GM19035 (cell line): ENCODE measurements around the gene TTC32.
A peak's percentile ranks its signal among the peaks of the same experiment; 100 is the strongest.
"Not testable (repeated sequence)": the region's sequence is repeated elsewhere in the genome, so short reads cannot be mapped to it uniquely, and the experiment has no call there.

ENCODE experiments used
- ATAC-seq: cut with Tn5 transposase; IDR thresholded peaks from one replicate; pipeline ENCODE4 v1.9.1; 2021; ENCODE audit not compliant: unreplicated experiment

The TTC32 gene

DNA sequence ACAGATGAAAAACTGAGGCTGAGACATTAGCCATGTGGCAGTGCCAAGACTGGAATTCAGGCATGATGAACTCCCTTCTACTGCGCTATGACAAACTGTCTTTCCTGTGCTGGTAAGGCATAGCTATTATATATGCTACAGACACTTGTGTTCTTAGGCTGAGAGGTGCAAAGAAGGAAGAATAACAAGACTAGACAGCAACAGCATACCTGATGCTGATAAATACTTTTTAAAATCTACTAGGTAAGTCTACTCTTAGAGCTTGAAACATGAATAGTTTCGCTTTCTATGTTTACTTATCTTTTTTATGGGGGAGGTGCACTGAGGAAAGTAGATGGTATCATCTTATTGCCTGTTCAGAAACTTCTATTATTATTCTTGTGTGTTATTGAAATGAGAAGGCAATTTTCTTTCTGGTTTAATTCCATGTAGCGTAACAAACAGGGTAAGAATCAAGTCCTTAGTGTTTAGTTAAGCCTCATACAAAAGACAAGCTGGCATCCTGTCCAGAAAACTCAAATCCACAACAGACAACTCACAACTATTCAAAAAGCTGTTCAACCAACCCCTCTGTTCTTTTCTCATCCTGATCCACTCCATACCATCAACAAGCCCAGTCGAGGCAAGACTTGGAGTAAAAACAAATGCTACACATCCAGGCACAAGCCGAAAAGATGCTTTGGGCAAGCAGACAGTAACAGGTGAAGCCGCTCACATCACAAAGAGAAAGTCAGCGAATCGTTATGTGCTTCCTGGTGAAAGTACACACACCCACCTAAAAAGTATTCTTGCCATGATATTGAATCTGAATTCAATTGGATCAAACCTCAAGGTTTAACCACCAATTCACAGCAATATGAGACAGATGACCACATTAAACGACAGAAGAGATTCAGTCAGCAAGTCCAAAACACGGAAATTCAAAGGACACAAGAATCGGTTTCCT is 1.5 kb downstream of the TTC32 start:
- peak; percentile 28 for ATAC-seq

DNA sequence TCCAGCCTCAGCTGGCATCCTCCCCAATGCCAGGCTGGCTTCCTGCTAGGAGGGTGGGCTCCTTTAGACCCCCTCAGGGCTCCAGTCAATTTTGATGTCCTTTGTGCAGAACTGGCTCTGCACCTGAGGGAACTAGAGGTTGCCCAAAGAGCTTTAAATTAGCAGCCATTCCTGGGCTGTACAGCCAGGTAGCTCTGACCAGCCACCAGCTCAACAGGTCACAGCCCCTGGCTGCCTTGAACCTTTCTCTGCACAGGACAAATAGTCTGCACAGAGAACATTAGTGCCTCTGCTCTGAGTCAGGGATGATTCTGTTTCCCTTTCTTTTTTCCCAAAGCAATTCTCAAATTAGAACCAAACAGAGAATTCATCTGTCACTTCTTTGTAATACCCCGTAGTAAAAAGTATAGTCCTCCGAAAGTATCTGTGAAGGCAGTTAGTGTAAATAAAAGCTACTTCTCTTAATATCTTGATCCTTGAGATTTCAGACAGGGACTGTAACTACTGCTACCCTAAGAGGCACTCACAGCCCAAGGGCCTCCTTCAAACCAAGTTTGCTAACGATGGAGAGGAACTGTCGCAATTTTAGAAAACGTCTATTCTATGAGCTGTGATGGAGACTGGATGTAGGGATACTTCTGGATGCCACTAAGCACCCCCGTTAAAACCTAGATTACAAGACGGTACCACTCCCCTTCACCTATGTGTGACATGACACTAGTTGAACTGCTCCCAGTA is 3.0 kb downstream of the TTC32 start:
- no peak for ATAC-seq

DNA sequence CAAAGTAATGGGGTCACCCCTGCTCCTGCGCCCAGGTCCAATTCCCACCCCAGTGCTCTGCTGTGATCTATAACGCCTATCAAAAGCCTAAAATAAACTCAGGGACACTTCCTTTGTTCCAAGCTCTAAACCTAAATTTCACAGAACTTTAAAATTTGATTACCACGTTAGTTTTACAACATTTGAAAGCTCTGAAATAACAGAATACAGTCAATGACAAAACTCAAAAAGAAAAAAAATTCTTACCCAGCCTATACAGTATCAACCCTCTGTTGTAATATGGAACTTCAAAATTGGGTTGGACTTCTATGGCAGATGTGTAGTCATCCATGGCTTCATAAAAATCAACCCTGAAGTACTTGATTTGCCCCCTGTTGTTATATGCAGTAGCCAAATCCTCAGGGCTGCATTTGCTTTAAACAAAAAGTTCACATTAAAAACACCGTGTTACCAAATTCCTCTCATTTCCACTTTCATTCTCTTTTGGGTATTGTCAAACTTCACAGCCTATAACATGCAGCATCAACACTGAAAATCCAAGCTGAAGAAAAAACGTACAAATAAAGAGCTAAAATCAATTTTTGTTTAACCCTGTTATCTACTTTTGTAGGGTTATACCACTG is 4.0 kb downstream of the TTC32 start:
- no peak for ATAC-seq

DNA sequence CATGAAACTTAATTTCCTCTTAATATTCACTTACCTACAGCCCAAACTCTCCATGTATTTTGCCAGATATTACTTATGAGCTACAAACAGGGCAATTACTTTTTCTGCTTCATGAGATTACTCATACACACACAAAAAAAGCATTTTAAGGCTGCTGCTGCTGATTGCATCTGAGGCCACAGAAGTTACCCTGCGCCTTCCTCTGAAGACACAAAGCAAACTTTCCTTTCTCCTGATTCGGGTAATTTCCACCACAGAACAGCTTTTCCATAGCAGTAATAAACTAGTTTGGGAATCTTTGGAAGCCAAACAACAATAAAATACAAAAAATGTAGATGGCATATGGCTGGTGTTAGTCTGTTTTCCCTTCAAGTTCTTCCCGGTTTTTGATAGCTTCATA is 6.2 kb downstream of the TTC32 start:
- no peak for ATAC-seq

- peak; percentile 25 for ATAC-seq
These were observed 7.5 kb downstream of the TTC32 start for GRCh38 chr2:19894134-19894792.

- peak; percentile 76 for ATAC-seq
These were observed 8.2 kb downstream of the TTC32 start for GRCh38 chr2:19893520-19894133.

- ATAC-seq, result not testable (repeated sequence)
These were observed 9.8 kb downstream of the TTC32 start for GRCh38 chr2:19891971-19892370.

GRCh38 chr2:19890104-19890503 is 11.7 kb downstream of the TTC32 start:
- no peak for ATAC-seq

DNA sequence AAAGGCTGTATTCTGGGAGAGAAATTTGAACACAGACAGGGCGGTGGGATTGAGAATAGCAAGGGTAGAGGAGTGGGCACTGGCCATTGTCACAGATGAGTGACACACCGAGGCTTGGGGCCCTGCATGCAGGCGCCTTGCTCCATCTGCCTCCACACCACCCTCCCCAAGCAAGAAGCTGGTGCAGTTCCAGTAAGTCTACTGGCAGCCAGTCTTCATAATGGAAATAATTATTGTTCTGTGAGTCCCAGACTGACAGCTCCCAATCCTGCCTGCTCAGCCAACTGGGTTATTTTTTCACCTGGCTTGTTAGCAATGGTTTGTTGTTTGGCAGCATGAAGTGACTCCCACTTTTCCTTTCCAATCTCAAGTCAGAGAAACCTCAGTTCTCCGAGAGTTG is 13.0 kb downstream of the TTC32 start:
- ATAC-seq, result no peak

DNA sequence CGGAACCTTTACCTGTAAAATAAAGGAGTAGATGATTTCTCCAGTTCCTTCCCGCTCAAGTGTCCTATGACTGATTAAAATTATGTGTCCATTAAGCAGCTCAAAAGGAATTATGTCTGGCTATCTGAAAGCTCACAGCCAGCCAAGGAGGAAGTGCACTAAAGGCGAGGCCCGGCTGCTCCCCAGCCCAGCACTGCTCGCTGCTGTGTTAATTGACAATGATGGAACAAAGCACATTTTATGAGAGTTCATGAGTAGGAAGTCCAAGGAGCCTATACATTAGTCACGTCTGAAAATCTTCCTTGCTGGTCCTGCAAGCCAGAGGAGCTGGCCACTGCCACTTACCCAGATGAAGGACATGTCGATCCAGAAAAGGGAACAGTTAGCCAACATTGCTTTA is 14.3 kb downstream of the TTC32 start:
- ATAC-seq, result no peak

- ATAC-seq, result no peak
These were observed 15.5 kb downstream of the TTC32 start for GRCh38 chr2:19886261-19886660.

- ATAC-seq, result no peak
These were observed 16.0 kb downstream of the TTC32 start for GRCh38 chr2:19885791-19886190.

- no peak for ATAC-seq
These were observed 17.6 kb downstream of the TTC32 start for GRCh38 chr2:19883971-19884720.

GRCh38 chr2:19883486-19883885 is 18.3 kb downstream of the TTC32 start:
- ATAC-seq, result no peak

GRCh38 chr2:19882286-19882685 is 19.5 kb downstream of the TTC32 start:
- no peak for ATAC-seq

DNA sequence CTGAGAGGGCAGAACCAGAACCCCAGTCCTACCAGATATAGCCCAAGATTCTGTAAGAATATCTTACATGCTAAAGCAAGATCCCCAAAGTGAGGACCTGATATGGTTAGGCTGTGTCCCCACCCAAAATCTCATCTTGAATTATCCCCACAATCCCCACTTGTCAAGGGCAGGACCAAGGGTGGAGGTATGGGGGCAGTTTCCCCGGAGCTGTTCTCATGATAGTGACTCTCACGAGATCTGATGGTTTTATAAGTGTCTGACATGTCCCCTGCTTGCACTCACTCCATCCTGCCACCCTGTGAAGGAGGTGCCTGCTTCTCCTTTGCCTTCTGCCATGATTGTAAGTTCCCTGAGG is 19.9 kb downstream of the TTC32 start:
- ATAC-seq, result no peak

GRCh38 chr2:19881221-19881907 is 20.4 kb downstream of the TTC32 start:
- ATAC-seq, result no peak

GRCh38 chr2:19880191-19880590 is 21.6 kb downstream of the TTC32 start:
- not testable (repeated sequence) for ATAC-seq

DNA sequence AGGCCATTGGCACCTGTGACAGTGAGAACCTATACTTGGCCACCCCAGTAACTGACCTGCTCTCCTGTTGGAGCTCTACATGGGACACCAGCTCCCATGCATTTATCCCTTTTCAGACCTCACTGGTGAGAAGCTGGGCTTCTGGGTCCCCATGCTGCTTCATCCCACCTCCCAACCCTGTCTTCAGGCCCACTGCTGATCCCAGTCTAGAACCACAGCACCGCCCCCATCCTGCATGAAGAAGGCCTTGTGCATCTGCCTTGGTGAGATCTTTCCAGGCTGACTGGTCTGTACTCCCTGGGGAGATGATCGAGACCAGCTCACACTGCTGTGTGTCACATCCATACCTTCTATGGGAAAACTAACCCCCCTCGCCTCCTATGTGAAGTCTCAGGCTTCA is 22.7 kb downstream of the TTC32 start:
- no peak for ATAC-seq
